ENCODE data around the gene AP1S1.

AP1S1 gene

DNA sequence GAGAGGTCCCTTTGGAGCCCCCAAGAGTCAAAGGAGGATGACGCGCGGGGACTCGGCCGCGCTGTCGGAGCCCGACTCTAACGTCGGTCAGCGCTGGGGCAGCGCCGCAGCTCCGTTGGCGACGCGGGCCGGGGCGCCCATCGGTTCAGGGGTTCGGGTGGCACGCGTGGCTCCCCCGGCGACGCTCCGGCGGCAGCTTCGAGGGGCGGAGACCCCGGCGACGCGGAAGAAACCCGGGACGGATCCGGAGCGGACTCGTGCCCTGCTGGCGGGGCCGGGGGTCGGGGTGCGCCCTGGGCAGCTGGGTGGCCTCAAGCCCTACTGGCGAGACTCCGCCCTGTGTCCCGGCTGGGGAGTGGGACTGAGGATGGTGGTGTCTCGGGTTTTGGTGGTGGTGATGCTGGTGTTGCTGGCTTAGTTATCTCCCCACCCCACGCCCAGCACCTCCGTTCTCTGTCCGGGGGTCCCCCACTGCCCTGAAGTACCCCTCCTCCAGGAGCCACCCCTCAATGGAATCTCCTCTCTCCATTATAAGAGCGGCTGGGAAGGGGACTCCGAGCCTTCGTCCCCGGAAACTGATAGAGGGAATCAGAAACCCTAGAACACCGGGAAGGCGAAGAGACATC, 26.0 kb downstream of the AP1S1 start, which contains the start of gene NAT16:
Gene NAT16, minus strand, starts transcription at position 164 of the 626 bp plus-strand sequence. CDS start 5,486 bp downstream, outside the sequence.
- TF ChIP-seq GATA2 (IDR thresholded peaks at IDR 0.05; ENCODE audit: low read depth, low read length): no peak
- no peak for TF ChIP-seq GATA3 (IDR thresholded peaks at IDR 0.05; ENCODE audit: low read depth, low read length)

DNA sequence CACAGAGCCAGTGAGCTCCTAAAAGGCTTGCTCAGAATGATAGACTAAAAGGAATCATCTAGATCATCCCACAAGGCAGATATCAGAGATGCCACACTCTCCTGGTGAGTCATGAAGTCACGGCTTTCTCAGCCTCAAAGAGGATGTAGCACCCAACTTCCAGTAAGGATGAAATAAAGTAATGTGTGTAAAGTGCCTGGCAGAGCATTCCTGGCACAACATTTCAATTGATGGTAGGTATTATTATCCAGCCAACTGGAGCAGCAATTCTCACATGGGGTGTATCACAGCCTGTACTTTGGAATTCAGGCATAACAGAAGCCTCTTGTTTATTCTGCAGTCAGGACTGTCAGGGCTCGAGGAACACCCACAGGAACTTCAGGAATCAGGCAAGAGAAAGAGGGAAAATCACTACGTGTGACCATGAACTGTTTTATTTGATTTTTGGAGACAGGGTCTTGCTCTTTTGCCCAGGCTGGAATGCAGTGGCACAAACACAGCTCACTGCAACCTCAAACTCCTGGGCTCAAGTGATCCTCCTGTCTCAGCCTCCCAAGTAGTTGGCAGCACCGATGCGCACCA, 31.1 kb downstream of the AP1S1 start:
- no peak for TF ChIP-seq GATA3 (IDR thresholded peaks at IDR 0.05; ENCODE audit: low read depth, low read length)
- no peak for TF ChIP-seq GATA2 (IDR thresholded peaks at IDR 0.05; ENCODE audit: low read depth, low read length)

DNA sequence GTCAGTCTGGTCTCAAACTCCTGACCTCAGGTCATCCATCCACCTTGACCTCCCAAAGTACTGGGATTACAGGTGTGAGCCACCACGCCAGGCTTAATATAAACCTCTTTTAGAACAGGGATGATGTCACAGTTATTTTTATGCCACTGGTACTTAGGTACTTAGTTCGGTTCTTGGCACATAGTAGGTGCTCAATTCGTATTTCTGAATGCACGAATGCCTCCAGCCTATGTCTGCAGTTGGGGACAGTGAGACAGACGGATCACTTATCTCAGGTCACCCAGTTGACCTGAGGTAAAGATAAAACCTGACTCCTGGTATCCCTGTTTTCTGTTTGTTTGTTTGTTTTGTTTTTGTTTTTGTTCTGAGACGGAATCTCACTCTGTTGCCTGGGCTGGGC, 31.9 kb downstream of the AP1S1 start:
- TF ChIP-seq GATA2 (IDR thresholded peaks at IDR 0.05; ENCODE audit: low read depth, low read length): no peak

DNA sequence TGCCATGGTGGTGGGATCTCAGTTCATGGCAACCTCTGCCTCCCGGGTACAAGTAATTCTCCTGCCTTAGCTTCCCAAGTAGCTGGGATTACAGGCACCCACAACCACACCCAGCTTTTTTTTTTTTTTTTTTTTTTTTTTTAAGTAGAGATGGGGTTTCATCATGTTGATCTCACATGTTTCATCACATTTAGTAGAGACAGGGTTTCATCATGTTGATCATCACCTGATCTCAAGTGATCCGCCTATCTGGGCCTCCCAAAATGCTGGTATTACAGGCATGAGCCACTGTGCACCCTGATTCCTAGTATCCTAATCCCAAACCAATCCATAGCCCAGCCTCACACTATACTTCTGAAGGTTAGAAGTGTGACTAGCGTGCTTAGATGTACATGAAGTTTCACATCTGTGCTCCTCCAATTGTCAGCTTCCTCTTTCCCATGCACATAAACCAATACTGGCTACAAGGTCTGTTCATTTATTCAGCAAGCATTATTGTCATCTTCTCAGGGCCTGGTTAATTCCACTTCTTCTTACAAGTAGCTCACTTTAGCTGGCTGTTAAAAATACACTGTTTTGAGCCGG, 32.7 kb downstream of the AP1S1 start:
- no peak for TF ChIP-seq GATA3 (IDR thresholded peaks at IDR 0.05; ENCODE audit: low read depth, low read length)
- no peak for TF ChIP-seq GATA2 (IDR thresholded peaks at IDR 0.05; ENCODE audit: low read depth, low read length)

DNA sequence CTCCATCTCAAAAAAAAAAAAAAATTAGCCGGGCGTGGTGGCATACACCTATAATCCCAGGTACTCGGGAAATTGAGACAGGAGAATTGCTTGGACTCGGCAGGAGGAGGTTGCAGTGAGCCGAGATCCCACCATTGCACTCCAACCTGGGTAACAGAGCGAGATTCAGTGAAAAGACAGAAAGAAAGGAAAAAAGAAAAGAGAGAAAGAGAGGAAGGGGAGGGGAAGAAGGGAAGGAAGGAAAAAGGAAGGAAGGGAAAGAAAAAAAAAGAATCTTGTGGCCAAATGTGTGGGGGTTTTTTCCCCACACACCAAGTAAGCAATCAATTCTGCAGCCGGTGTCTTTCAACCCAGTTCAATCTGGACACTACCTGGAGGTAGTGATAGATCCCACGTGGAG, 34.8 kb downstream of the AP1S1 start:
- TF ChIP-seq GATA3 (IDR thresholded peaks at IDR 0.05; ENCODE audit: low read depth, low read length): no peak
- no peak for TF ChIP-seq GATA2 (IDR thresholded peaks at IDR 0.05; ENCODE audit: low read depth, low read length)

DNA sequence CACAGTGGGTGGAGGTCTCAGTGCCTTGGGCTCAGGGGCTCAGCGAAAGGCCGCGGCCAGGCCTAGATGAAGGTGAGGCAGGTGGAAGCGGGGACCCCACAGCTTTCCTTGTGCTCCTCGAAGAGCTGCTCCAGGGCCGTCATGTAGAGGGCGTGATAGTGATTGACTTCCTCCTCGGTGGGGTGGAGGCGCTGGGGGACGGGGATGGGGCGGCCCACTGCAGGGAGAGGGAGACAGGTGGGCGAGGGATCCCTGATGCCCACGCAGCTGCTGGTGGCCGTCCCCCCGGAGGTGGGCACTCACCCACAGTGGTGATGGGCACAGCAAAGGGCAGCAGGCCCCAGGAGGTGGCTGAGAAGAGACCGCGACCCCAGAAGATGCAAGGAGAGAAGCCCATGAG, 41.6 kb downstream of the AP1S1 start:
- TF ChIP-seq GATA2 (IDR thresholded peaks at IDR 0.05; ENCODE audit: low read depth, low read length): no peak
- no peak for TF ChIP-seq GATA3 (IDR thresholded peaks at IDR 0.05; ENCODE audit: low read depth, low read length)

DNA sequence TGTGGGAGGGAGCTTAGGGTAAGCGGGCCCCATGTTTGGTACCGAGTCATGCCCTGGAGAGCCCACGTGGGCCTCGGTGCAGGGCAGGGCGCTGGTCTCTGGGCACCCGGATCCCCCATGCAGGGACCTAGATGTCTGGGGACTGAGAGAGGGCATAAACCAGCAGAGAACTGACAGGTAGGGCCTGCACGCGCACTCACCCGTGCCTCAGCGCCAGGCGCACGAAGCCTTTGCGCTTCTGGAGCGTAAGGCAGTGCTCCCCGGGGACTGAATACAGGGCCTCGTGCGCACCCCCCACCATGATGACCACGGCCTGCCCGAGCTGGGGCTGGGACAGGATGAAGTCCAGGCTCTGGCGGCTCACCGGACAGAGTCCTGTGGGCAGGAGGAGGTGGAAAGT, 43.7 kb downstream of the AP1S1 start:
- no peak for TF ChIP-seq GATA3 (IDR thresholded peaks at IDR 0.05; ENCODE audit: low read depth, low read length)
- no peak for TF ChIP-seq GATA2 (IDR thresholded peaks at IDR 0.05; ENCODE audit: low read depth, low read length)

DNA sequence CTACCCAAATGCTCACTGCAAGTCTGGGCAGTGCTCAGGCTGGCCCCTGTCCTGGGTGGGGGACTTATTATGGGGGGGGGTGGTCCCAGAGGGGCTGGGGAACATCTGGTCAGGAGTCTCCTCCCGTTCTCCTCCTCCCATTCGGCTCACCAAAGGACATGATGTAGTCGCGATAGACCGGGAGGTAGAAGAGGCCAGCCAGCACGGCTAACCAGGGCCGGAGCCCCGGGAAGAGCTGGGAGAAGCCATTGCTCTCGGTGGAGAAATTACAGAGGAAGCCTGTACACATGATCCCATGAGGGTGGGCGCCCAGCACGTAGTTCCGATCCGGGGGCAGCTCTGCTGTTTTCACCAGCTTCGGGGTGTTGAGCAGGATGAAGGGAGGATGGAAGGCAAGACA, 44.2 kb downstream of the AP1S1 start:
- no peak for TF ChIP-seq GATA3 (IDR thresholded peaks at IDR 0.05; ENCODE audit: low read depth, low read length)
- TF ChIP-seq GATA2 (IDR thresholded peaks at IDR 0.05; ENCODE audit: low read depth, low read length): no peak

DNA sequence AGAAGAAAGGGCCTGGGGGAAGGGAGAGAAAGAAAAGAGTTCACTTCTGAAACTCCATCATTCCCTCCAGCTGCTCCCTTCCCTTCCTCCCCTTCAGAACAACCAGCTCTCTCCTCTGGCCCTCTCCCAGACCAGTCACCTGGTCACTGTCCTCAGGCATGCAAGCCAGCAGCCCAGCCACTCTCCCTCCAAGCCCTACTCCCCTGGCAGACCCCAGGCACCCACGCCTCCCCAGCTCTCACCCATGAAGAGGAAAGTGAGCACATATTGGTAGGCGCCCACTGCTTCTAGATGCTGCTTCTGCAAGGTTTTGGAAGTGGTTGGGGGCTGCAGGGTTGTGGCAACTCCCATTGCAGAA, 46.2 kb downstream of the AP1S1 start:
- no peak for TF ChIP-seq GATA3 (IDR thresholded peaks at IDR 0.05; ENCODE audit: low read depth, low read length)
- no peak for TF ChIP-seq GATA2 (IDR thresholded peaks at IDR 0.05; ENCODE audit: low read depth, low read length)

DNA sequence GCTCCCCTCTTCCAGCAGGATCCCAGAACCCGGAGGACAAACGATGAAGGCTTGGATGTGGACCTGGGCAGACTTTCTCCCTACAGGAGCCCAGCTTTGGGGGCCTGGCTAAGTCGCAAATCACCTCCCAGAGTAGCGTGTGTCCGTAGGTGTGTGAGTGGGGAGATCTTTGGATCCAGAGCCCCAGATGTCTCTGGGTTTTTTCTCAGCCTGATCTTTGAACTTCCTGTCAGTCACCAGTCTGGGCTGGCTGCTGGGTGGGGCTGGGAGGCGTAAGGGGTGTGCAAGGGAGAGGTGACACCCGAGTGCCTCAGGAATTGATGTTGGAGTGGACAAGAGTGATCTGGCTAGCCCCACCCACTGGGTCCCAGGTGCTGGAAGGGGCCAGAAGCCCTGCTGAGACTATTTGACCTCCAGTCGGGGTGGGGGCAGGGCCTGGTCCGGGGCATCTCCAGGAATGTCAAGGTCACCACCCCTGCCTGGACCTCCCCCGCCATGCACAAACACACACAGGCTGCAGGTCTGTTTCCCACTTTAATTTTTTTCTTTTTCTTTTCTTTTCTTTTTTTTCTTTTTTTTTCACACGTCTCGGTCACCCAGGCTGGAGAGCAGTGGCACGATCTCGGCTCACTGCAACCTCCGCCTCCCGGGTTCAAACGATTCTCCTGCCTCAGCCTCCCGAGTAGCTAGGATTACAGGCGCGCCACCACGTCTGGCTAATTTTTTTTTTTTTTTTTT, 46.8 kb downstream of the AP1S1 start, which contains the start of gene MOGAT3:
Gene MOGAT3, minus strand, starts transcription at position 175 of the 738 bp plus-strand sequence. CDS start 182 bp downstream, outside the sequence.
- TF ChIP-seq GATA3 (IDR thresholded peaks at IDR 0.05; ENCODE audit: low read depth, low read length) (no peak), GATA2 (IDR thresholded peaks at IDR 0.05; ENCODE audit: low read depth, low read length) (no peak)

DNA sequence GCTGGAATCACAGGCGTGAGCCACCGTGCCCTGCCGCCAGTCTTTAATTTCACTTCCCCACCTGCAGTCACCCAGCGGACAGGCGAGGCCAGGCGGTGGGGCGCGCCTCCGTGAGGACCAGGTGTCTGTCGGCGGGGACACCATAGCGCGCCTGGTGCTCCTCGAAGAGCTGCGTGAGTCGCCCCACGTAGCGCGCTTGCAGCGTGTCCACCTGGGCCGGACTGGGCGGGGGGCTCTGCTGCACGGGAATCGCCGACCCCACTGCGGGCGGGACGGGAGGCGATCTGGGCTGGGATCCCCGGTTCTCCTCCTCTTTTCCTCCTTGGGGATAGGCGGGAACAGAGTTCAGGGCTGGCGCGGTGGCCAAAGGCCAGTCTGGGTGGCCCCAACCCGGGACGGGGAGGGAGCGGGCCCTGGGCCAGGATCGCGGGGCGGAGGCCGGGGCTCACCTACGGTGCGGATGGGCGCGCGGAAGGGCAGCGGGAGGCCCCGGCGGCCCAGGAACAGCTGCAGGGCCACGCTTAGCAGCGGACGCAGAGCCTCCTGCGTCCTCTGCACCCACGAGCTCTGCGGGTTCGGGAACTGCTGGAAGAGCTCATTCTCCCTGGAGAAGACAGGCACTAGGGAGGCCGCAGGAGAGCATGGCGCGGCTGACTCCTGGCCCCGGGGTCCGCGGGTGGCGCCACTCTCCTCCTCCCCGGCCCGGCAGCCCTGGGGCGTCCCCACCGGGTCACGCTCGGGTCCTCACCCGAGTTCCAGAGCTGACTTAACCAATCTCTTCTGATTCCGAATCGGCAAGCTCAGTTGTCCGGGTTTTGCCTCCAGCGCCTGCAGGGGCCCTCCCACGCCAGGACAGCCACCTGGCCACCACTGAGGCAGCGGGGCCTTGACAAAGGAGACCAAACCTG, 47.7 kb downstream of the AP1S1 start:
- TF ChIP-seq GATA3 (IDR thresholded peaks at IDR 0.05; ENCODE audit: low read depth, low read length) (no peak), GATA2 (IDR thresholded peaks at IDR 0.05; ENCODE audit: low read depth, low read length) (no peak)

DNA sequence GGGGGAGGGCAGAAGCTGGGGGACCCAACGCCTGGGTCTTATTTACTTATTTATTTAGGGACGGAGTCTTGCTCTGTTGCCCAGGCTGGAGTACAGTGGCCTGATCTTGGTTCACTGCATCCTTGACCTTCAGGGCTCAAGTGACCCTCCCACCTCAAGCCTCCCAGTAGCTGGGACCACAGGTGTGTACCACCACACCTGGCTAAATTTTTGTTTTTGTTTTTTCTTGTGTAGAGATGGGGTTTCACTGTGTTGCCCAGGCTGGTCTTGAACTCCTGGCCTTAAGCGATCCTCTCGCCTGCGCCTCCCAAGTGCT, 48.3 kb downstream of the AP1S1 start:
- TF ChIP-seq GATA2 (IDR thresholded peaks at IDR 0.05; ENCODE audit: low read depth, low read length) (no peak), GATA3 (IDR thresholded peaks at IDR 0.05; ENCODE audit: low read depth, low read length) (no peak)

DNA sequence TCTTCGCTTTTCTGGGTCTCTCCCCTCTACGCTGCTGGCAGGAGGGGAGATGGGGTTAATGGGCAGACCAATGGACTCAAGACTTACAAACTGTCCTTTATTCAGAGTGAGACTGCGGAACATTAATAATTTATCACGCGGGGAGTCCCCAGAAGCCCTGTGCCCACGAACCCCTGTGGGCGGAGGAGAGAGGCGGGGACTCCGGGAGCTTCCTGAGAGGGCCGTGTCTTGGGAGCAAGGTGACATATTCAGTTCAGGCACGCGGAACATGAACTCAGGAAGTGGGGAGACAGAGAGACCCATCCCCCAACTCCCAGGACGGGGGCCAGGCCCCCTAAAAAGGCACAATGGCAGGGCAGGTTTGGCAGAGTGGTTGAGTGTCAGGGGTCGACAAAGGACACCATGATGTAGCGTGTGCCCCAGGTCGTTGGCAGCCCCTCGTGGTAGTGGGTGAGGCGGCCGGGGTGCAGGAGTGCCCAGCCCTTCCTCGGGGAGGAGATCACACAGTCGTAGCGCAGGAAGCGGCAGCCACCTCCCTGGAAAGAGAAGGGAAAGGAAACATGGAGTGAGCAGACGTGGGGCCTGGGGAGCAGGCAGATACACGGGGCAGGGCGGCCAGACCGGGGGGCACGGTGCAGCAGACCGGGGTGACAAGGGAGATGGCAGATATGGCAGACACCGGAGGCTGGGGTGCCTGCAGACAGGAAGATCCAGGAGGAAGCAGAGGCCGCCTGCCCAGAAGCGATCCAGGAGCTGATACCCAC, 51.8 kb downstream of the AP1S1 start:
- TF ChIP-seq GATA3 (IDR thresholded peaks at IDR 0.05; ENCODE audit: low read depth, low read length): no peak
- no peak for TF ChIP-seq GATA2 (IDR thresholded peaks at IDR 0.05; ENCODE audit: low read depth, low read length)
